Keratinocyte (primary cell): ENCODE data around the gene HERC2.

Experiments used
- EZH2 ChIP-seq: IDR thresholded peaks from one replicate; pipeline ENCODE4 v1.6.1; 2012; ENCODE audit warnings: inconsistent platforms, mild to moderate bottlenecking, low read length, moderate library complexity
- TF ChIP-seq, protein P1 (sequence below), 3 experiments: IDR thresholded peaks in 1 of 3; conservative IDR thresholded peaks in 1 of 3; optimal IDR thresholded peaks in 1 of 3; 2 replicates in 2 of 3; 3 replicates in 1 of 3; pipeline versions ENCODE3 to v1.5.1; 2011; ENCODE audit warnings: low read length in 3 of 3, mild to moderate bottlenecking in 3 of 3, moderate library complexity in 2 of 3, control low read depth in 1 of 3, inconsistent platforms in 1 of 3; ENCODE audit not compliant: insufficient read depth in 2 of 3; ENCODE audit errors: extremely low read depth in 1 of 3

DNA sequence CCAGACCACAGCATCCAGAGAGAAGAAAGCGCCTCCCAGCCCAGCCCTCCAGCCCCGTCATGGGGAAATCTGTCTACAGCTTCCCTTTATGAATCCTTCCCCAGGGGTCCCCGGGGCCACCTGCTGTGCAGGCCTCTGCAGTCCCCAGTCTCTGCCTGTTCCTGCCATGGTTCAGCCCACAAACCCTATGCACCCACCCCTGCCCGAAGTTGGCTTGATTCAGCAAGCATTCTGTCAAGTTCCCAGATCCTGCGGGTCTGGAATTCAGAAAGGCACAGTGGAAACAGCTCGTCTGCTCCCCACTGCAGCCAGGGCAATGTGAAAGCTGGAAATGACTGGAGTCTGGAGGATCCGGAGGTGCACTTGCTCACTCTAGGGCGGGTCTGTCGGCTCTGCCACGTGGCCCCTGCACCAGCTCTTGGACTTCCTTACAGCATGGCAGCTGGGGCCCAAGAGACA is 220.0 kb downstream of the HERC2 start:
- TF ChIP-seq, protein P1, sequence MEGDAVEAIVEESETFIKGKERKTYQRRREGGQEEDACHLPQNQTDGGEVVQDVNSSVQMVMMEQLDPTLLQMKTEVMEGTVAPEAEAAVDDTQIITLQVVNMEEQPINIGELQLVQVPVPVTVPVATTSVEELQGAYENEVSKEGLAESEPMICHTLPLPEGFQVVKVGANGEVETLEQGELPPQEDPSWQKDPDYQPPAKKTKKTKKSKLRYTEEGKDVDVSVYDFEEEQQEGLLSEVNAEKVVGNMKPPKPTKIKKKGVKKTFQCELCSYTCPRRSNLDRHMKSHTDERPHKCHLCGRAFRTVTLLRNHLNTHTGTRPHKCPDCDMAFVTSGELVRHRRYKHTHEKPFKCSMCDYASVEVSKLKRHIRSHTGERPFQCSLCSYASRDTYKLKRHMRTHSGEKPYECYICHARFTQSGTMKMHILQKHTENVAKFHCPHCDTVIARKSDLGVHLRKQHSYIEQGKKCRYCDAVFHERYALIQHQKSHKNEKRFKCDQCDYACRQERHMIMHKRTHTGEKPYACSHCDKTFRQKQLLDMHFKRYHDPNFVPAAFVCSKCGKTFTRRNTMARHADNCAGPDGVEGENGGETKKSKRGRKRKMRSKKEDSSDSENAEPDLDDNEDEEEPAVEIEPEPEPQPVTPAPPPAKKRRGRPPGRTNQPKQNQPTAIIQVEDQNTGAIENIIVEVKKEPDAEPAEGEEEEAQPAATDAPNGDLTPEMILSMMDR (optimal IDR thresholded peaks at IDR 0.05 in 1 of 3, IDR thresholded peaks at IDR 0.05 in 1 of 3, conservative IDR thresholded peaks at IDR 0.05 in 1 of 3; ENCODE audit: extremely low read depth in 1 of 3, insufficient read depth in 2 of 3, low read length in 3 of 3): no peak
- TF ChIP-seq EZH2: no peak
